ENCODE results near the gene MGP.

The MGP gene

GRCh38 chr12:14868916-14869506 lies 16.6 kb downstream of the MGP start:
- no peak for TF ChIP-seq CTCF (IDR thresholded peaks at IDR 0.05)
- no peak overlapping the region for H3K27ac ChIP-seq

GRCh38 chr12:14860490-14860889 lies 25.2 kb downstream of the MGP start:
- no peak overlapping the region for H3K27ac ChIP-seq
- TF ChIP-seq CTCF (IDR thresholded peaks at IDR 0.05), result no peak
- no peak for TF ChIP-seq ZFX (IDR thresholded peaks at IDR 0.05; ENCODE audit: borderline replicate concordance)

- no peak overlapping the region for H3K27ac ChIP-seq
- TF ChIP-seq CTCF (IDR thresholded peaks at IDR 0.05), result no peak
- no peak for TF ChIP-seq ZFX (IDR thresholded peaks at IDR 0.05; ENCODE audit: borderline replicate concordance)
Measured at GRCh38 chr12:14858513-14858912, 27.1 kb downstream of the MGP start.

GRCh38 chr12:14854586-14855183 lies 31.0 kb downstream of the MGP start:
- H3K27ac ChIP-seq, result no peak overlapping the region
- no peak for TF ChIP-seq ZFX (IDR thresholded peaks at IDR 0.05; ENCODE audit: borderline replicate concordance)
- TF ChIP-seq CTCF (IDR thresholded peaks at IDR 0.05), result no peak

GRCh38 chr12:14853961-14854360 lies 31.7 kb downstream of the MGP start:
- no peak for TF ChIP-seq ZFX (IDR thresholded peaks at IDR 0.05; ENCODE audit: borderline replicate concordance)
- TF ChIP-seq CTCF (IDR thresholded peaks at IDR 0.05), result no peak
- no peak overlapping the region for H3K27ac ChIP-seq

GRCh38 chr12:14852880-14853279 lies 32.8 kb downstream of the MGP start:
- H3K27ac ChIP-seq, result no peak overlapping the region
- TF ChIP-seq ZFX (IDR thresholded peaks at IDR 0.05; ENCODE audit: borderline replicate concordance), result no peak
- no peak for TF ChIP-seq CTCF (IDR thresholded peaks at IDR 0.05)

GRCh38 chr12:14850929-14851663 lies 34.6 kb downstream of the MGP start:
- H3K27ac ChIP-seq, result no peak overlapping the region
- no peak for TF ChIP-seq ZFX (IDR thresholded peaks at IDR 0.05; ENCODE audit: borderline replicate concordance)
- no peak for TF ChIP-seq CTCF (IDR thresholded peaks at IDR 0.05)

Measured in 22Rv1 (cell line).